LNCaP clone FGC (cell line): ENCODE data around the gene CCT5.

Source experiments
- DNase-seq: peaks from one replicate; pipeline ENCODE4 v3.0.0-alpha.2; 2011; ENCODE audit warnings: low read depth
- H3K4me3 ChIP-seq: 2 replicates; pipeline ENCODE4 v1.5.1; 2011; ENCODE audit warnings: mild to moderate bottlenecking, low read depth, low read length, control low read depth
- CTCF ChIP-seq: IDR thresholded peaks from 2 replicates; pipeline ENCODE4 v1.5.1; 2012; ENCODE audit warnings: mild to moderate bottlenecking; ENCODE audit not compliant: control insufficient read depth, insufficient read depth; ENCODE audit errors: extremely low read depth

CCT5 gene

GRCh38 chr5:10249948-10250805 is at the start of gene CCT5:
TSS of gene CCT5 (plus strand) at chr5:10250280. CDS start at chr5:10250341, 61 bp downstream.
- peak; percentile 98 for DNase-seq
- H3K4me3 ChIP-seq: peak within 1 kb of the TSS; percentile 80
- TF ChIP-seq CTCF: no peak

- peak; percentile 28; the same call in 1 of the 2 replicates for TF ChIP-seq CTCF
- no peak for DNase-seq
- H3K4me3 ChIP-seq: no peak overlapping the region
These were observed 48.7 kb upstream of the CCT5 start for GRCh38 chr5:10201223-10201868.

- no peak for DNase-seq
- TF ChIP-seq CTCF: no peak
- no peak overlapping the region for H3K4me3 ChIP-seq
These were observed 47.8 kb upstream of the CCT5 start for GRCh38 chr5:10202089-10202910.

- no peak overlapping the region for H3K4me3 ChIP-seq
- TF ChIP-seq CTCF: no peak
- DNase-seq: no peak
These were observed 41.1 kb upstream of the CCT5 start for GRCh38 chr5:10209004-10209403.

GRCh38 chr5:10213316-10213715 is 36.8 kb upstream of the CCT5 start:
- no peak for TF ChIP-seq CTCF
- DNase-seq: no peak

GRCh38 chr5:10214041-10214440 is 36.0 kb upstream of the CCT5 start:
- no peak for DNase-seq
- no peak for TF ChIP-seq CTCF
- H3K4me3 ChIP-seq: no peak overlapping the region

More at GRCh38 chr5:10213316-10213715, 36.8 kb upstream of the CCT5 start:
- no peak overlapping the region for H3K4me3 ChIP-seq
